HepG2 (cell line): Measurements from ENCODE around the gene CD4. TPM values are rescaled to one million over a fixed set of nuclear protein-coding genes. Genes with fewer than 3 reads are reported as not detected.

ENCODE experiments used
- IRF1 ChIP-seq: sonication (generic); formaldehyde crosslinking; IDR thresholded peaks from 2 replicates; pipeline ENCODE4 v1.4.0; 2020; ENCODE audit warnings: low read depth, mild to moderate bottlenecking, missing genetic modification reagents
- KIAA2018 ChIP-seq: sonication (generic); formaldehyde crosslinking; IDR thresholded peaks from 2 replicates; pipeline ENCODE4 v1.5.0; 2020; ENCODE audit warnings: mild to moderate bottlenecking, missing genetic modification reagents, borderline replicate concordance
- NR2F1 ChIP-seq, 2 experiments: fragments of 450-650 bp in 1 of 2; formaldehyde crosslinking in 1 of 2; IDR thresholded peaks; 2 replicates each; pipeline versions ENCODE4 v1.5.0 to v1.6.1; 2016 to 2020; ENCODE audit warnings: mild to moderate bottlenecking in 1 of 2, missing compliant biosample characterization in 1 of 2, missing genetic modification reagents in 1 of 2, moderate library complexity in 1 of 2
- POLR2G ChIP-seq: fragments of 200-400 bp; formaldehyde crosslinking; IDR thresholded peaks from 2 replicates; pipeline ENCODE4 v1.6.1; 2018; ENCODE audit warnings: mild to moderate bottlenecking, low read depth, low read length, moderate library complexity
- PPARG ChIP-seq: conservative IDR thresholded peaks from 2 replicates; pipeline ENCODE4 v1.6.1; 2016; ENCODE audit warnings: missing biosample characterization, missing genetic modification reagents
- TGIF2 ChIP-seq: IDR thresholded peaks from 2 replicates; pipeline ENCODE4 v1.6.1; 2016; ENCODE audit warnings: control low read depth, missing compliant biosample characterization
- TSC22D2 ChIP-seq: sonication (generic); formaldehyde crosslinking; IDR thresholded peaks from 2 replicates; pipeline ENCODE4 v1.5.1; 2020; ENCODE audit warnings: missing genetic modification reagents, mild to moderate bottlenecking, borderline replicate concordance
- ZBTB21 ChIP-seq: sonication (generic); formaldehyde crosslinking; IDR thresholded peaks from 2 replicates; pipeline ENCODE4 v1.4.0; 2020; ENCODE audit warnings: missing genetic modification reagents
- ZBTB42 ChIP-seq: sonication (generic); formaldehyde crosslinking; IDR thresholded peaks from 2 replicates; pipeline ENCODE4 v1.5.0; 2020; ENCODE audit warnings: mild to moderate bottlenecking, missing genetic modification reagents
- ZNF224 ChIP-seq: sonication (generic); formaldehyde crosslinking; IDR thresholded peaks from 2 replicates; pipeline ENCODE4 v1.5.0; 2020; ENCODE audit warnings: mild to moderate bottlenecking, missing genetic modification reagents
- ZNF280D ChIP-seq: sonication (generic); formaldehyde crosslinking; IDR thresholded peaks from 2 replicates; pipeline ENCODE4 v1.5.1; 2020; ENCODE audit warnings: mild to moderate bottlenecking, missing genetic modification reagents
- ZNF337 ChIP-seq: sonication (generic); formaldehyde crosslinking; IDR thresholded peaks from 2 replicates; pipeline ENCODE4 v1.5.1; 2020; ENCODE audit warnings: missing genetic modification reagents, low read depth, mild to moderate bottlenecking, borderline replicate concordance
- ZNF703 ChIP-seq: sonication (generic); formaldehyde crosslinking; IDR thresholded peaks from 2 replicates; pipeline ENCODE4 v1.5.1; 2020; ENCODE audit warnings: missing genetic modification reagents, mild to moderate bottlenecking, moderate library complexity, borderline replicate concordance
- polyA plus RNA-seq, 8 experiments: library from polyadenylated mRNA; depleted of rRNA in 3 of 8; stranded (reverse) in 7 of 8; unstranded in 1 of 8; fragments of >200 nt; fragmentation: Illumina TruSeq in 4 of 8; extraction: Trizol in 4 of 8; gene quantifications; 2 replicates each; pipeline versions ENCODE4 v1.2.1 to v1.2.3, GENCODE V29; 2011 to 2016; ENCODE audit warnings: low read depth in 4 of 8, missing spikeins in 1 of 8, mixed read lengths in 1 of 8; ENCODE audit not compliant: insufficient read depth in 1 of 8
- total RNA-seq, 5 experiments: library from RNA; depleted of rRNA; stranded (reverse); fragments of >200 nt; fragmentation: Illumina TruSeq; extraction: Trizol; gene quantifications; 2 replicates each; pipeline ENCODE4 v1.2.3, GENCODE V29; 2016; ENCODE audit warnings: low read depth in 1 of 5
- TF ChIP-seq, protein P1 (sequence below): sonication (generic); formaldehyde crosslinking; IDR thresholded peaks from 2 replicates; pipeline ENCODE4 v1.4.0; 2020; ENCODE audit warnings: missing genetic modification reagents, borderline replicate concordance

CD4 gene
- total and polyA plus RNA-seq, 2 of the 13 experiments (the other 11 are each of a cell fraction or from before 2014, with no cell fraction given): 0.07 to 0.95 TPM

DNA sequence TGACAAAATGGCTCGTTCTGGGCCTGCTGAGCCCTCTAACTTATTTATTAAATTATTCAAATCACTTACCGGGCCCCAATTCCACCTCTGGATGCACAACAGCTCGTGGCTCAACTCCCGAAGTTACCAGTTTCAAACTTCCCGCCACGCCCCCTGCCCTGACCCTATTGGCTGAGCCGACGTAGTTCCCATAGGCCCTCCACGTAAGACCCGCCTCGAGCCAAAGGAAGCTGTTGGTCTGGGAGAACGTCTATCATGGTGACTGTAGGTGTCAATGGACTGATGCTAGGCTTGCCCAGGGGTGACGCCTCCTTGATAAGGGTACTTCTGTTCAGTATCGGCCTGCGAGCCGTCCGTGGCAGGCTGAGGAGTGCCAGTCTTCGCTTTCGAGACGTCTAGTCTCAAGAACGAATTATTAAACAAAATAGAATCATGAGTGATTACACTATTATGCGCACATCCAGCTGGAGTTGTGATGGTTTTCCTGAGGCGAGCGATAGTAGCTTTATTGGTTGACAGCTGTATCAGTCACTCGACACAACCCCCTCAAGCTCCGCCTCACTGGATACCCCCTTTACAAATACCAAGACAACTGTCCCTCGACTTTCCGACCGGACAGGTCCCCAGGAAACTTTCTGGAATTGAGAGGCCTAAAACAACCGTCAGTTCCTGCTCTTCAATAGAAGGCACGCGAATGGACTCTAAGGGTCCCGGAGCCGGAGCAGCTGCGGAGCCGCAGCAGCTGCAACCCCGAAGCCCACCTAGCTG, 62.0 kb downstream of the CD4 start, which contains the start of gene CDCA3 (continued):
- TF ChIP-seq IRF1 (CRISPR knock-in tag): no peak
- TF ChIP-seq ZNF703 (CRISPR knock-in tag): no peak
- TF ChIP-seq, protein P1, sequence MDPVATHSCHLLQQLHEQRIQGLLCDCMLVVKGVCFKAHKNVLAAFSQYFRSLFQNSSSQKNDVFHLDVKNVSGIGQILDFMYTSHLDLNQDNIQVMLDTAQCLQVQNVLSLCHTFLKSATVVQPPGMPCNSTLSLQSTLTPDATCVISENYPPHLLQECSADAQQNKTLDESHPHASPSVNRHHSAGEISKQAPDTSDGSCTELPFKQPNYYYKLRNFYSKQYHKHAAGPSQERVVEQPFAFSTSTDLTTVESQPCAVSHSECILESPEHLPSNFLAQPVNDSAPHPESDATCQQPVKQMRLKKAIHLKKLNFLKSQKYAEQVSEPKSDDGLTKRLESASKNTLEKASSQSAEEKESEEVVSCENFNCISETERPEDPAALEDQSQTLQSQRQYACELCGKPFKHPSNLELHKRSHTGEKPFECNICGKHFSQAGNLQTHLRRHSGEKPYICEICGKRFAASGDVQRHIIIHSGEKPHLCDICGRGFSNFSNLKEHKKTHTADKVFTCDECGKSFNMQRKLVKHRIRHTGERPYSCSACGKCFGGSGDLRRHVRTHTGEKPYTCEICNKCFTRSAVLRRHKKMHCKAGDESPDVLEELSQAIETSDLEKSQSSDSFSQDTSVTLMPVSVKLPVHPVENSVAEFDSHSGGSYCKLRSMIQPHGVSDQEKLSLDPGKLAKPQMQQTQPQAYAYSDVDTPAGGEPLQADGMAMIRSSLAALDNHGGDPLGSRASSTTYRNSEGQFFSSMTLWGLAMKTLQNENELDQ (CRISPR knock-in tag): no peak
- no peak for TF ChIP-seq NR2F1 (CRISPR knock-in tag; IDR thresholded peaks at IDR 0.05)
- TF ChIP-seq ZBTB21 (CRISPR knock-in tag): no peak
- no peak for TF ChIP-seq ZNF224 (CRISPR knock-in tag)
- TF ChIP-seq ZNF280D (CRISPR knock-in tag): no peak
- peak; percentile 56 for TF ChIP-seq TGIF2 (CRISPR knock-in tag)
- peak; percentile 84 for TF ChIP-seq POLR2G
- no peak for TF ChIP-seq KIAA2018 (CRISPR knock-in tag)
- no peak for TF ChIP-seq ZNF337 (CRISPR knock-in tag)
- no peak for TF ChIP-seq TSC22D2 (CRISPR knock-in tag)
- no peak for TF ChIP-seq PPARG (CRISPR knock-in tag)
- TF ChIP-seq ZBTB42 (CRISPR knock-in tag): no peak
